ENCODE measurements around the gene PYGM. TPM values are rescaled to one million over a fixed set of nuclear protein-coding genes. Genes with fewer than 3 reads are reported as not detected.

The PYGM gene
- total and polyA plus RNA-seq, 2 of the 13 experiments (the other 11 are each of a cell fraction or from before 2014, with no cell fraction given): 0.11 to 0.12 TPM

GRCh38 chr11:64778473-64779298 lies 18.9 kb upstream of the PYGM start, which contains the start of gene SF1 (continued):
- TF ChIP-seq ELF4 (CRISPR knock-in tag; IDR thresholded peaks at IDR 0.05; ENCODE audit: borderline replicate concordance) (peak; percentile 6; the same call in 1 of the 2 replicates), TAF1 (CRISPR knock-in tag; IDR thresholded peaks at IDR 0.05) (peak; percentile 88), MAFF (IDR thresholded peaks at IDR 0.05; ENCODE audit: low read depth, low read length) (no peak), SMYD3 (CRISPR knock-in tag; IDR thresholded peaks at IDR 0.05) (no peak), ZBTB44 (CRISPR knock-in tag; IDR thresholded peaks at IDR 0.05) (no peak), ZNF710 (CRISPR knock-in tag; IDR thresholded peaks at IDR 0.05; ENCODE audit: borderline replicate concordance) (no peak), ZNF333 (CRISPR knock-in tag; IDR thresholded peaks at IDR 0.05; ENCODE audit: borderline replicate concordance) (no peak), ZNF766 (CRISPR knock-in tag; IDR thresholded peaks at IDR 0.05; ENCODE audit: borderline replicate concordance) (no peak), SIN3B (IDR thresholded peaks at IDR 0.05; ENCODE audit: low read length) (no peak), KAT8 (CRISPR knock-in tag; IDR thresholded peaks at IDR 0.05) (peak; percentile 78; the same call in 1 of the 2 replicates), DBP (CRISPR knock-in tag; IDR thresholded peaks at IDR 0.05; ENCODE audit: not compliant biosample characterization) (no peak), SP1 (IDR thresholded peaks at IDR 0.05) (no peak), SP1 (CRISPR knock-in tag; IDR thresholded peaks at IDR 0.05) (no peak; the same call in 1 of the 2 replicates), ZNF20 (CRISPR knock-in tag; IDR thresholded peaks at IDR 0.05) (no peak), ZNF672 (CRISPR knock-in tag; IDR thresholded peaks at IDR 0.05) (no peak), ZNF441 (CRISPR knock-in tag; IDR thresholded peaks at IDR 0.05; ENCODE audit: borderline replicate concordance) (peak; percentile 70), CBX2 (IDR thresholded peaks at IDR 0.05; ENCODE audit: low read depth, low read length) (no peak), CBX2 (CRISPR knock-in tag; IDR thresholded peaks at IDR 0.05; ENCODE audit: low read depth) (no peak), BRD4 (CRISPR knock-in tag; IDR thresholded peaks at IDR 0.05) (no peak), ZMAT3 (CRISPR knock-in tag; conservative IDR thresholded peaks at IDR 0.05) (no peak), AHDC1 (CRISPR knock-in tag; IDR thresholded peaks at IDR 0.05; ENCODE audit: borderline replicate concordance) (no peak)

Data from HepG2 (cell line).